IMR-90 (cell line): ENCODE results near the gene ITGB1BP1.

Source experiments
- CTCF ChIP-seq: conservative IDR thresholded peaks from 2 replicates; pipeline ENCODE4 v1.5.1; 2012; ENCODE audit warnings: mild to moderate bottlenecking, low read depth, low read length, improper control_type of control experiment
- MAZ ChIP-seq: IDR thresholded peaks from 2 replicates; pipeline ENCODE4 v1.6.1; 2012; ENCODE audit warnings: low read depth, mild to moderate bottlenecking, low read length, improper control_type of control experiment, moderate library complexity, borderline replicate concordance
- POLR2A ChIP-seq: IDR thresholded peaks from 2 replicates; pipeline ENCODE4 v1.6.1; 2012; ENCODE audit warnings: mild to moderate bottlenecking, low read depth, low read length
- SMC3 ChIP-seq: fragments of 150-350 bp; IDR thresholded peaks from 2 replicates; pipeline ENCODE4 v1.6.1; 2016; ENCODE audit warnings: low read depth, mild to moderate bottlenecking, antibody characterized with exemption, low read length, moderate library complexity

GRCh38 chr2:9424447-9425164 is 1.3 kb upstream of the ITGB1BP1 start:
- TF ChIP-seq CTCF (no peak), POLR2A (no peak), MAZ (no peak), SMC3 (no peak)
